ENCODE data around the gene PLP1.

- TF ChIP-seq, protein P1, sequence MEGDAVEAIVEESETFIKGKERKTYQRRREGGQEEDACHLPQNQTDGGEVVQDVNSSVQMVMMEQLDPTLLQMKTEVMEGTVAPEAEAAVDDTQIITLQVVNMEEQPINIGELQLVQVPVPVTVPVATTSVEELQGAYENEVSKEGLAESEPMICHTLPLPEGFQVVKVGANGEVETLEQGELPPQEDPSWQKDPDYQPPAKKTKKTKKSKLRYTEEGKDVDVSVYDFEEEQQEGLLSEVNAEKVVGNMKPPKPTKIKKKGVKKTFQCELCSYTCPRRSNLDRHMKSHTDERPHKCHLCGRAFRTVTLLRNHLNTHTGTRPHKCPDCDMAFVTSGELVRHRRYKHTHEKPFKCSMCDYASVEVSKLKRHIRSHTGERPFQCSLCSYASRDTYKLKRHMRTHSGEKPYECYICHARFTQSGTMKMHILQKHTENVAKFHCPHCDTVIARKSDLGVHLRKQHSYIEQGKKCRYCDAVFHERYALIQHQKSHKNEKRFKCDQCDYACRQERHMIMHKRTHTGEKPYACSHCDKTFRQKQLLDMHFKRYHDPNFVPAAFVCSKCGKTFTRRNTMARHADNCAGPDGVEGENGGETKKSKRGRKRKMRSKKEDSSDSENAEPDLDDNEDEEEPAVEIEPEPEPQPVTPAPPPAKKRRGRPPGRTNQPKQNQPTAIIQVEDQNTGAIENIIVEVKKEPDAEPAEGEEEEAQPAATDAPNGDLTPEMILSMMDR (conservative IDR thresholded peaks at IDR 0.05): no peak
- TF ChIP-seq EZH2 (IDR thresholded peaks at IDR 0.05; ENCODE audit: low read depth): no peak
These were observed 6.0 kb downstream of the PLP1 start for GRCh38 chrX:103782640-103783039.
